ENCODE results near the gene STC2.

Gene STC2

GRCh38 chr5:173329491-173330337 is 1.5 kb upstream of the STC2 start:
- no peak for DNase-seq (ENCODE audit: extremely low read depth in 1 of 2, low read depth in 1 of 2)

- no peak for DNase-seq (ENCODE audit: extremely low read depth in 1 of 2, low read depth in 1 of 2)
Observed at GRCh38 chr5:173328844-173329490, 753 bp upstream of the STC2 start.

- no peak for DNase-seq (ENCODE audit: extremely low read depth in 1 of 2, low read depth in 1 of 2)
Observed at GRCh38 chr5:173327084-173327947, 898 bp downstream of the STC2 start.

- no peak for DNase-seq (ENCODE audit: extremely low read depth in 1 of 2, low read depth in 1 of 2)
Observed at GRCh38 chr5:173326501-173326960, 1.7 kb downstream of the STC2 start.

GRCh38 chr5:173325091-173325698 is 3.0 kb downstream of the STC2 start:
- no peak for DNase-seq (ENCODE audit: extremely low read depth in 1 of 2, low read depth in 1 of 2)

GRCh38 chr5:173324115-173325001 is 3.9 kb downstream of the STC2 start:
- no peak for DNase-seq (ENCODE audit: extremely low read depth in 1 of 2, low read depth in 1 of 2)

- DNase-seq (ENCODE audit: extremely low read depth in 1 of 2, low read depth in 1 of 2) = no peak
Observed at GRCh38 chr5:173323799-173324114, 4.5 kb downstream of the STC2 start.

- DNase-seq (ENCODE audit: extremely low read depth in 1 of 2, low read depth in 1 of 2) = no peak
Observed at GRCh38 chr5:173323106-173323798, 5.0 kb downstream of the STC2 start.

GRCh38 chr5:173321886-173322285 is 6.3 kb downstream of the STC2 start:
- DNase-seq (ENCODE audit: extremely low read depth in 1 of 2, low read depth in 1 of 2) = no peak

GRCh38 chr5:173320259-173320658 is 8.0 kb downstream of the STC2 start:
- DNase-seq (ENCODE audit: extremely low read depth in 1 of 2, low read depth in 1 of 2) = no peak

- DNase-seq (ENCODE audit: extremely low read depth in 1 of 2, low read depth in 1 of 2) = no peak
Observed at GRCh38 chr5:173319646-173320045, 8.6 kb downstream of the STC2 start.

GRCh38 chr5:173318881-173319620 is 9.2 kb downstream of the STC2 start:
- DNase-seq (ENCODE audit: extremely low read depth in 1 of 2, low read depth in 1 of 2) = no peak

- DNase-seq (ENCODE audit: extremely low read depth in 1 of 2, low read depth in 1 of 2) = no peak
Observed at GRCh38 chr5:173318330-173318729, 9.9 kb downstream of the STC2 start.

GRCh38 chr5:173317852-173318251 is 10.4 kb downstream of the STC2 start:
- no peak for DNase-seq (ENCODE audit: extremely low read depth in 1 of 2, low read depth in 1 of 2)

GRCh38 chr5:173317091-173317730 is 11.0 kb downstream of the STC2 start:
- DNase-seq (ENCODE audit: extremely low read depth in 1 of 2, low read depth in 1 of 2) = no peak

- DNase-seq (ENCODE audit: extremely low read depth in 1 of 2, low read depth in 1 of 2) = no peak
Observed at GRCh38 chr5:173316339-173317020, 11.7 kb downstream of the STC2 start.

GRCh38 chr5:173315495-173316338 is 12.5 kb downstream of the STC2 start:
- DNase-seq (ENCODE audit: extremely low read depth in 1 of 2, low read depth in 1 of 2) = no peak
